SK-N-DZ (cell line): ENCODE measurements around the gene AMDHD2.

Experiments used
- DNase-seq: peaks from one replicate; pipeline ENCODE4 v3.0.0-alpha.2; 2015; ENCODE audit warnings: low spot score

AMDHD2 gene

GRCh38 chr16:2516391-2517240 lies 3.6 kb upstream of the AMDHD2 start:
- no peak for DNase-seq

- no peak for DNase-seq
These were observed 2.1 kb upstream of the AMDHD2 start for GRCh38 chr16:2517954-2518605.

GRCh38 chr16:2518823-2519710 lies 1.1 kb upstream of the AMDHD2 start:
- no peak for DNase-seq

GRCh38 chr16:2519711-2520080 lies 475 bp upstream of the AMDHD2 start:
- no peak for DNase-seq

GRCh38 chr16:2520784-2521531 lies 787 bp downstream of the AMDHD2 start:
- no peak for DNase-seq

GRCh38 chr16:2523801-2524231 lies 3.6 kb downstream of the AMDHD2 start:
- no peak for DNase-seq

- DNase-seq, result no peak
These were observed 4.3 kb downstream of the AMDHD2 start for GRCh38 chr16:2524339-2524938.

GRCh38 chr16:2526135-2526534 lies 6.0 kb downstream of the AMDHD2 start:
- DNase-seq, result no peak

- DNase-seq, result no peak
These were observed 7.1 kb downstream of the AMDHD2 start for GRCh38 chr16:2527071-2527783.

GRCh38 chr16:2527784-2528100 lies 7.6 kb downstream of the AMDHD2 start:
- no peak for DNase-seq

GRCh38 chr16:2528161-2529060 lies 8.2 kb downstream of the AMDHD2 start:
- DNase-seq, result no peak

- no peak for DNase-seq
These were observed 9.1 kb downstream of the AMDHD2 start for GRCh38 chr16:2529061-2529931.

GRCh38 chr16:2529961-2530628 lies 9.9 kb downstream of the AMDHD2 start:
- no peak for DNase-seq

GRCh38 chr16:2530629-2531318 lies 10.6 kb downstream of the AMDHD2 start:
- no peak for DNase-seq

- no peak for DNase-seq
These were observed 11.2 kb downstream of the AMDHD2 start, which contains the start of gene CEMP1 for GRCh38 chr16:2531371-2531695. Gene CEMP1, minus strand, starts transcription at chr16:2531408. Its CDS starts 335 bp downstream, at chr16:2531073.

GRCh38 chr16:2531696-2532493 lies 11.7 kb downstream of the AMDHD2 start:
- DNase-seq, result peak; percentile 94
